Activated naive CD8-positive, alpha-beta T cell treated with anti-CD3 and anti-CD28 coated beads, Interleukin-2, amount 50 U/mL, for 16 hours (primary cell): ENCODE results near the gene MIA2.
"Not testable (repeated sequence)": the region's sequence is repeated elsewhere in the genome, so short reads cannot be mapped to it uniquely, and the experiment has no call there.

Source experiments
- DNase-seq: peaks from one replicate; pipeline ENCODE4 v3.0.0-alpha.2; 2020; ENCODE audit warnings: low read depth, low spot score

MIA2 gene

DNA sequence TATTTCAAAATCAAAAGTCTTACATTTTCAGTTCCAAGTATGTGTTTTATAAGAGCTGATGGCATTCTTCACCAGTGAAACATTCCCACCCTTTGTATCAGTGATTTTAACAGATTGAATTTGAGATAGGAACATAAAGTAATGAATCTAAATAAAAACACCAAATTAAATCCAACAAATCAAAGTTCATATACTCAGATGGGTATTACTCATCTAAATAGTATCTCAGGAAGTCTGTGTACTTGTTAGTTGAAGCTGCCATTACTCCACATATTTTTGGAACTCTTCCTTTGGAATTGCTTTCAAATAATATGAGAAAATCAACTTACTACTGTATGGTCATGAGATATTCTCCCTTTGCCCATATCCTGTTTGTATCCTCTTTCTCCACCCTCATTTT is 89.1 kb downstream of the MIA2 start:
- DNase-seq, result no peak

DNA sequence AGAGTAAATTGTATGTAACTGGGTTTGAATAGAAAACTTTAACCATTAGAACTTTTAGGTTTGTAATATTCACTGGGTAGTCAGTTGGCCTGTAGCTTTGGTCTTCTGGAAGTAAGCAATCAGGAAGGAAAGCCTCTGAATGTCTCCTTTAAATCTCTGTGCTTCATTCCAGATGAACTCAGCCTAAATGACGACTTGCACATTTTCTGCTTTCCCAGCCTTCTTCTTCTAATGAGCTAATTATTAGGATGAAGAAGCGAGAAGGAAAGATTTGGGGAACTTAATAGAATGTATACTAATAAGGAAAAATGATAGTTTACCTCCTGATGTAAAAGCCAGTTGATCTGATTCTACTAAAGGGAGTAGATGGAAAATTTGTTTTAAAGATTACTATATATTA is 90.4 kb downstream of the MIA2 start:
- no peak for DNase-seq

DNA sequence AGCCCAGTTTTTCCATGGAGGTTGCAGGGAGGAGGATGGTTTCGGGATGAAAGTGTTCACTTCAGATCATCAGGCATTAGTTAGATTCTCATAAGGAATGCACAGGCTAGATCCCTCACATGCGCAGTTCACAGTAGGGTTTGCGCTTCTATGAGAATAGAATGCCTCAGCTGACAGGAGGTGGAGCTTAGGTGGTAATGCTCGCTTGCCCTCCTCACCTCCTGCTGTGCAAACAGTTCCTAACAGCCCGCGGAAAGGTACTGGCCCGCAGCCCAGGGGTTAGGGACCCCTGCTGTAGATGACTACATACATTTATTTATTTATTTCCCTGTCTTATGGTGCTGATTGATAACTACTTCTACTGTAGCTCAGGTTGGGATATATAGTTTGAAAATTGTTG is 105.3 kb downstream of the MIA2 start:
- DNase-seq, result no peak

DNA sequence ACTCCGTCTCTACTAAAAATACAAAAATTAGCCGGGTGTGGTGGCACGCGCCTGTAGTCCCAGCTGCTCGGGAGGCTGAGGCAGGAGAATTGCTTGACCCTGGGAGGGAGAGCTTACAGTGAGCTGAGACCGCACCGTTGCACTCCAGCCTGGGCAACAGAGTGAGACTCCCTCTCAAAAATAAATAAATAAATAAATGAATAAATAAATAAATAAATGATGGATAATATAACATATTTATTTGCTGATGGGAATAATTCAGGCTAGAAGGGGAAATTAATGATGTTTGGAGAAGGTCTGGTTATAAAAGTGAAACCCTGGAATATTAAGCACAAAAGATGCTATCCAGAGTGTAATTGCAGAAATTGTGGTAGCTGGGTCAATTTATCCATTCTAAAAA is 107.4 kb downstream of the MIA2 start:
- DNase-seq, result not testable (repeated sequence)

DNA sequence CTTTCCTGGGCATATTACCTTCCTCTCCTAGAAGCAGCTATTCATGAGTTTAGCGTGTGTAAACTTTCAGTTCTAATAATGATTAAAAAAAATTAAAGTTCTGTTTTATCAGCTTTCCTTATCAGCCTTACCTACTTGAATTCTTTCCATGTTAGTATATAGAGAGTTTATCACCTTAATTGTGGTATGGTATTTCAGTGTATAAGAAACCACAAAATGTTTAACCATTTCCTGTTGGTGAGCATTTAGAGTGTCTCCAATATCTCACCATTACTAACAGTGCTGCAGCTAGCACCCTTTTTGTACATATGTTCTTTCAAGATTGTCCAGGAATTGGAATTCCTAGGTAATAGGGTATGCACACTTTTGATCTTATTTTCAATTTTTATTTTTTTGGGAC is 109.1 kb downstream of the MIA2 start:
- no peak for DNase-seq

DNA sequence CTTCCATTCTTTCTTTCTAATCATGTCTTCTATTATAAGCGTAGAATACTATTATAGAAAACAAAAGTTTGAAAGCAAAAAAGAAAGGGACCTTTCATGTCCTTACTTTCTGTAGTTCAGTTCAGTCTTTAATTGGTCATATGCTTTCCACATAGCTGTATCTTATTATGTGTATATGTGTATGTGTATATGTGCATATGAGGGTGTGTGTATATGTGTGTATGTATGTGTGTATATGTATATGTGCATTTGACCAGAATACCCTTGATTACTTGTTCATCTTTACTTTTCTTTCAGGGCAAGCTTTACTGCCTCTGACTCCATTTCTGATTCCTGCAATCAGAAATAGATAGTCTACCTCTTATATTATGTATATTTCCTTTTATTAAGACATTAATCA is 109.9 kb downstream of the MIA2 start:
- DNase-seq, result no peak

DNA sequence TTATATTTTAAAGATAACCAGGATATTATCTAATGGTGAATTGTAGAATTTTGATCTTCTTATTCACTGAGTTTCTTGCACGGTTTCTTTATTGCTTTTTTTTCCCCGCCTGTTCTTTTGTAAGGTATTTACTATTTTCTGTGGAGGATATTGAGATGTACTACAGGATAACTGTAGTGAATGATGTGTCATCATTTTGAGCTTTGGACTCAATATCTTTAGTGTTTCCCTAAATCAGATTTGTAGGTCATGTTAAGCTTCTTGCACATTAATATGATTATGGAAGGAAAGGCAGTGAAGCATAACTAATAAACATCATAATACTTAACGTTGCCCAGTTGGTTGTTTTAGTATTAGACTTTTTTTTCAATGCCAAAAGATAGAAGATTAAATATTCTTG is 117.2 kb downstream of the MIA2 start:
- no peak for DNase-seq

DNA sequence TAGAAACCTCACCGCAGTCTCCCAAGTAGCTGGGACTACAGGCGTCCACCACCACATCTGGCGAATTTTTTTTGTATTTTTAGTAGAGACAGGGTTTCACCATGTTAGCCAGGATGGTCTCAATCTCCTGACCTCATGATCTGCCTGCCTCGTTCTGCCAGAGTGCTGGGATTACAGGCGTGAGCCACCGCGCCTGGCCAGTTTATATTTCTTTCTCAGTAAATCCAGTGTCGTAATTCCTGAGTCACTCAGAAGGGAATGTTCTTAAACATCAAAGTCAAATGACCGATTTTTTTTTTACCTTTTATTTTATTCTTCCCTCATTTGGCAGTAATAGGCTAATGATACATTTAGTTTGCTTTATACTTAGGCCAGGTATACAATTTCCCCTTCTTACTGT is 118.0 kb downstream of the MIA2 start:
- DNase-seq, result no peak

DNA sequence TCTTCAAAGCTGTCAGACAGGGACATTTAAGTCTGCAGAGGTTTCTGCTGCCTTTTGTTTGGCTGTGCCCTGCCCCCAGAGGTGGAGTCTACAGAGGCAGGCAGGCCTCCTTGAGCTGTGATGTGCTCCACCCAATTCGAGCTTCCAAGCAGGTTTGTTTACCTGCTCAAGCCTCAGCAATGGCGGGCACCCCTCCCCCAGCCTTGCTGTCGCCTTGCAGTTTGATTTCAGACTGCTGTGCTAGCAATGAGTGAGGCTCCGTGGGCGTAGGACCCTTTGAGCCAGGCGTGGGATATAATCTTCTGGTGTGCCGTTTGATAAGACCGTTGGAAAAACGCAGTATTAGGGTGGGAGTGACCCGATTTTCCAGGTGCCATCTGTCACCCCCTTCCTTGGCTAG is 125.4 kb downstream of the MIA2 start:
- not testable (repeated sequence) for DNase-seq

DNA sequence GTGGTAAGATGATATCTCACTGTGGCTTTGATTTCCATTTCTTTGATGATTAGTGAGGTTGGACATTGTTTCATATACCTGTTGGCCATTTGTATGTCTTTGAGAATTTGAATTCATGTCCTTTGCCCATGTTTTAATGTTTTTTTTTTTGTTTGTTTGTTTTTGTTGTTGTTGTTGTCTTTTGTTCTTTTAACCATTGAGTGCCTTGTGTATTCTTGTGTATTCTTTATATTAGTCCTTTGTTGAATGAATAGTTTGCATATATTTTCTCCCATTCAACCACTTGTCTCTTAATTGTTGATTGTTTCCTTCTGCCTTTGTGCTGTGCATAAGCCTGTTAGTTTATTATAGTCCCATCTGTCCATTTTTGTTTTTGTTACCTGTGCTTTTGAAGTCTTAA is 126.6 kb downstream of the MIA2 start:
- DNase-seq, result no peak

DNA sequence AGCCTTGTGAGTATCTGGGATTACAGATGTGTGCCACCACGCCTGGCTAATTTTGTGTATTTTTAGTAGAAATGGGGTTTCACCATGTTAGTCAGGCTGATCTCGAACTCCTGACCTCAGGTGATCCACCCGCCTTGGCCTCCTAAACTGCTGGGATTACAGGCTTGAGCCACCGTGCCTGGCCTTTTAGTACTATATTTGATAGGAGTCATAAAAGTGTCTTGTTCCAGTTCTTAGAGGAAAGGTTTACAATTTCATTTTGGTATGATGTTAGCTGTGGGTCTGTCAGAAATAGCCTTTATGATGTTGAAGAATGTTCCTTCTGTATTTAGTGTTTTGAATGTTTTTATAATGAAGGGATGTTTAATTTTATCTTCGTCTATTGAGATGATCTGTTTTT is 127.8 kb downstream of the MIA2 start:
- not testable (repeated sequence) for DNase-seq

DNA sequence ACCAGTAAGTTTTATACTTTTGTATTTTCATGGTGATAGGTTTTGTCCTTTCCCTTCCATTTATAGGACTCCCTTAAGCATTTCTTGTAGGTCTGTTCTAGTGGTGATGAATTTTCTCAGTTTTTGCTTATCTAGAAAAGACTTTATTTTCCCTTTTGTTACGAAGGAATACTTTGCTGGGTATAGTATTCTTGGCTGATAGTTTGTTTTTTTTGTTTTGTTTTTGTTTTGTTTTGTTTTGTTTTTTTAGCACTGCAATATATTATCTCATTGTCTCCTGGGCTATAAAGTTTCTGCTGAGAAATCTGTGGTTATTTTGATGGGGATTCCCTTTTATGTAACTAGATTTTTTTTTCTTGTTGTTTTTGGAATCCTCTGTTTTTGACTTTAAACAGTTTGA is 130.8 kb downstream of the MIA2 start:
- no peak for DNase-seq

DNA sequence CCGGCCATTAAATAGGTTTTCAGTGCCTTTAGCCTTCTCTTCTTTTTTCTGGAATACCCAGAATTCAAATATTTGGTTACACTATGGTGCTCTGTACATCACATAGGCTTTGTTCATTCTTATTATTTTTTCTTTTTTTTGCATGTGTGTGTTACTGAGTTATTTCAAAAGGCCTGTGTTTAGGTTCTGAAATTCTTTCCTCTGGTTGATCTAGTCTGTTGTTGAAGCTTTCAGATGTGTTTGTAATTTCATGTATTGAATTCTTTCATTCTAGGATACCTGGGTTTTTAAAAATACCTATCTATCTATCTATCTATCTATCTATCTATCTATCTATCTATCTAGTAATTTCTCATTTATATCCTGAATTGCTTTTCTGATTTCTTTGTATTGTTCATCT is 131.6 kb downstream of the MIA2 start:
- no peak for DNase-seq

DNA sequence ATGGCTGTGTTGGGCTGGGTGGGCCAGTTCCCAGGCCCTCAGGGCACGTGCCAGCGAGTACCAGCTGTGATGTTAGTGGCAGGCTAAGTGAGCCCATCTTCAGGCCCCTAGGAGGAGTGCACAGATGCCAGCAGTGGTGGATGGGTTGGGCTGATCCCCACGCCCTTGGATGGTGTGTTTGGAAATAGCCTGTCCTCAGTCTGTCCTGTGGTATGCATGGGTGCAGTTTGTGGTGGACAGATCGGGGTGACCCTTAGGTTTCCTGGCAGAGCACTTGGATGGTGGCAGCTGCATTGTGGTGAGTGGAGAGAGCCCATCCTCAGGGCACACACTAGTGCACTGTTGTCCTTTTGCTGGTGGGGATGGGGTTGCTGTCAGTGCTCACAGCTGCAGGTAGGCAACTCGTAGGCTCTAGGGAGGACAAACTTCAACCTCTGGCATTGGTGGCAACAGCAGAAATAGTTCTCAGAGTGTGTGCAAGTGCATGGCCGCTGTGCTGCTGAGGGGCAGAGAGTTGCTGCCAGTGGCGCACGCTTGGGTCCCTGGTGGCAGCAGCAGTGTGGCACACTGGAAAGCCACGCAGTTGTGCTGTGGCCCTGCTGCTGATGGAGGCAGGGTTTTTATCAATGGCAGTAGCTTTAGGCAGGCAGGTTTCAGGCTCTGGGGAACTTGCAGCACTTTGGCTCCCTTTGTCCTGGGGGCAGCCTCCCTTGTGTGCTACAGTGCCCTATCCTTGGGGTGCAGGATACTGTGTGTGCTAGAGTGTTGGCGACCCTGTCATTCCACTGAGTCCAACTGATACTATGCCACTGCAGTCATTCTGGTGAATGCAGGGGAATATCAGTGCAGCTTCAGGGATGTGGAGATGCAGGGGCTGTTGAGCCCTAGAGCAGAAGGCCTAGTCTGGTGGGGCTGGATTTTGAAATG is 133.0 kb downstream of the MIA2 start:
- no peak for DNase-seq

DNA sequence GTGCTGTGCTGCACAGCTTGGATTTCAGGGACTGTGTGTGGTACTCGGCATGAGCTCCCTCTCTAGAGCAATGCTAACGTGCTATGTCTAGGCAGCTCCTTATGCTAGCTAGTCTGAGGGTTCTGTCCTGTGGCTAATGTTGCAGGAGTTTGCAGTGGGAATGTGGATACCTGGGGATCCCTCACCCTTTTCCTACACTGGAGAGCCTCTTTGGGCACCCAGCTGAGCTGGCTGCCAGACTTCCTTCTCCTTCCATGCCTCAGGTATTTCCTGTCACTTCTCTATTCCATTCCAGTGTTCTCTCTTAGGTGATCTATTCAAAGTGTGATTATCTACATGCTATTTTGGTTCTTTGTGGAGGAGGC is 133.7 kb downstream of the MIA2 start:
- no peak for DNase-seq

DNA sequence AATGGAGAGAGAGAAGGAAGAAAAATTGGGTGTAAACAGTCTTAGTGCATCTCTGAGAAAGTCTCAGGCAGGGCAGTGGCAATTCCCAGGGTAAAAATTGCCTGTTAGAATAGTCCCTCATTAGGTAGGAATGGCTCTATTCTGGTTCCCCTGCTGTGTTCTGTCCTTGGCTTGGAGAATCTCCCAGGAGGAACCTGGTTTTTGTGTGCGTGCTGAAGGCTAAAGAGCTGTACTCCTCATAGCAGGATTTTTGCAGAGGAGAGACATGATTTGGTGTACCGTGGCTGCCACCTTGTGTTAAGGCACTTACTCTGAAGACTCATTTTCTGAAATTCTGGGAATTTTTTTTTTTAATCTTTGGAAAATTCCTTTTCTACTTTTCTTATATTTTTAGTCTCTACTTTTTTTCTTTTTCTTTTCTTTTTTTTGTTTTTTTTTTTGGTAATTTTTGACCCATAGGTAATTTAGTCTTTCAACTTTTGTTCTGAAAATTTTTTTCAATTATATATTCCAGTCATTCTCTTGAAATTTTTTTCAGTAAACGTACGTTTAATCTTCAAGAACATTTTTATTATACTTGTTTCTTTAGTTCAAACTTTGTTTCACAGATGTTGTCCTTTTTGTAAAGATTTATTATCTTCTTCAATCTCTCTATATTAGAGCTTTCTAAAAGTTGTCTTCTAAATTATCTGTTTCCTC is 134.7 kb downstream of the MIA2 start:
- no peak for DNase-seq

DNA sequence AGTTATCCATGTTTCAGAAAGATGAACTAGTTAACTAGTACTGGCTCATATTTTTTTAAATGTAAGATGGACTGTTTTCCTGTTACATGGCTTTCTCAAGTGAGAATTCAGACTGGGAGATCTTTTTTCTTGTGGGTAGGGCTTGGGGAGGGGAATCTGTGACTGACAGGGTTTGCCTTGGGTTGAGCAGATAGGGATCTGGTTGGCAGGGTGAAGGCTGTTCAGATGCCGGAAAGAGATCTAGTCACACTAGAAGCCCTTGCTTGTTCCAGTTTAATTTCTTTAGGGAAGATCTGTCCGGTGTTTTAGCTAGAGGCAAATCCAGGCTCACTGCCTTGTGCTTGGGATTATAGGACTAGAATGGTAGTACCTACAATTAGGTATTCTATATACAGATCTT is 135.3 kb downstream of the MIA2 start:
- DNase-seq, result no peak

DNA sequence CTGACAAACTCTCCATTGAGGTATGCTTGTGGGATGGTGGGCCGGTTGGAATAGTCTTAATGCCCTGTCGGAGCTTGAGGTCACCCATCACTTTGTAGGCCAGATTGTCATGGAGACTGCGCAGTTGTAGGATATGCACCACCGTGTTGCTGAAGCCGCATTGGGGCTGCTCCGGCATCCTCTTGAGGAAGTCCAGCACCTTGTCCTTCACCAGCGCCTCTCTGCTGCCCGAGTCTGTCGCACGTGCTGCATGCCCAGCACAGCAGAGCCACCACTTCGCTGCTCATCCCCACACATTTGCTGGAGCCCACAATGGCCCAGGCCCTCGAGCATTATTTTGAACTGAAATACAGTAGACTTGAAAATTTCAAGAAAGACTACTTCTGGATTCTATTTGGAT is 136.7 kb downstream of the MIA2 start:
- no peak for DNase-seq

DNA sequence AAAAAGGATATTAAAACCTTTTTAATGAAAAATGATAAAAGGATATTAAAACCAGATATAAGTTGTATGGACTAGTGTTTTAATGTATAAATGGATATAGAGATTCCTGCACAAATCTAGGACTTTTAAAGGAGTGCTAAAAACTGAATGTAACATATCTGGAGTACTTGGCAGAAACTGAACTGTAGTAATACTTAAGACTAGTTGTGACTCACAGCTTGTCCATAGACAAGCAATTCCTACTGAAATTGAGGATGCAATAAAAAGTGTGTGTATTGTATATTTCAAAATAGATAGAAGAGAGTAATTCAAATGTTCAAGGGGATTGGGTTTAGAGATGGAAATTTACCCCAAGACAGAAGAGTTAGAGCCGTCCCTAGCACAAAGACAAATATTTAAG is 138.9 kb downstream of the MIA2 start:
- no peak for DNase-seq

DNA sequence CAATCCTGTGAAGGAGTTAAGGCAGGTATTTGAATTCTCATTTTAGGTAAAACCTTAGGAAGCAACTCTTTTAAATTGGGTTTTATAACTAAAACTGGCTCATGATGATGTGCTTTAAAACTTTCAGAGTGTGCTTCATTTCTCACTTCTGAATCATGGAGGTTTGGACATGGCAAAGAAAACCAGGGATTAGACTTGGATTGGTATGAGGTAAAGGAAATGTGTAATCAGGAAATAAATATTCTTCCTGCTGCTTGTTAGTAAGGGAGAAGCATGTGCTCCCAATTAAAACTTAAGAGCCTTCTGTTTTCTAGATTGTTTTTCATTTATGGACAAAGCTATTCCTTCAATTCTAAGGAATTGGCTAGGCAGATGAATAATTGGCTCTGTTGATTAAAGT is 141.1 kb downstream of the MIA2 start:
- no peak for DNase-seq

DNA sequence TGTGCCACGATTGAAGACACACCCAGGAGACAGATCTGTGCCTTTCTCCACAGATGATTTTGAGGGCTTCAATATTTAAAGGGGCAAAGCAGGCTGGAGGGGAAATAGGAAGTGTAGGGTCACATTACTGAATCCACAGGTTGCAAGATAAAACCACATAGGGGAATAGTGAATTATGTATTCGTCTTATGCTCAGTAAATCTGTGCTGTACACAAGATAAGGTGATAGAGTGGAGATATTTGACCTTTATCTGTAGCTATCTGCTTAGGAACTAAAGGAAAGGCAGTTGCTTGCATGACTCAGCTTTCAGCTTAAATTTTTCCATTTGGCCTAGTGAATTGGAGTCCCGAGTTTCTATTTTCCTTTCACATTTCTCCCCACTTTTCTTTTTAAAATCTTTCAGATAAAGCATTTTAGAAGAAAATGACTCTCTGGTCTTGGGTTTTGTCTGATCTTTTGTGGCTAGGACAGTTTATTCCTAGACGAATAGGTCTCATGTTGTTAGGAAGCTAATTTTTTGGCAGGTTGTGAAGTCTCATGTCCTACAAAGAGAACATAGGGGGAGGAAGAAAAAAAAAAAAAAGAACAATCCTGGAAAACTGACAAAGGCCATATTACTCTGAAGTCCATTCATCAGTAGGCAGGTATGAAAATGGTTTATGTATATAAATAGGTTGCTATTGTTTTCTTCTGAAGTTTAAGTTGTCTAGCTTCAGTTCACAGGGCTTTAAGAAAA is 143.1 kb downstream of the MIA2 start:
- DNase-seq, result no peak

DNA sequence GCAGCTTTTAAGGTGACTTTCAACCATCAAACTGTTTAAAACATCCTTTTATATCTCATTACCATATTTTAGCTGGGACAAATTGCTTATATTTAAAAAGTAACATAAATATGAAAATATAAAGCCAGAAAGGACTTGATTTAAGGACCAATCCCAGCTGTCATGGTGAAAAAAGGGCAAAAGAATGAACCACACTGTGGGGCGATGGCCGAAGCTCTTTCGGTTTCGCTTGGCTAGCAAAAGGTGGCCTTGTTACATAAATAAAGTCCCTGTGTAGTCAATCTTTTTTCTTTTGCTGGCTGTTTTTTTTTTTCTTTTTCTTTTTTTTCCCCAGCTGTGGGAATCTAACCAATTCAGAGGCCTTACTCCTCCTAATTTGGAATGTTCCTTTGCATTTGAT is 147.7 kb downstream of the MIA2 start:
- DNase-seq, result no peak

DNA sequence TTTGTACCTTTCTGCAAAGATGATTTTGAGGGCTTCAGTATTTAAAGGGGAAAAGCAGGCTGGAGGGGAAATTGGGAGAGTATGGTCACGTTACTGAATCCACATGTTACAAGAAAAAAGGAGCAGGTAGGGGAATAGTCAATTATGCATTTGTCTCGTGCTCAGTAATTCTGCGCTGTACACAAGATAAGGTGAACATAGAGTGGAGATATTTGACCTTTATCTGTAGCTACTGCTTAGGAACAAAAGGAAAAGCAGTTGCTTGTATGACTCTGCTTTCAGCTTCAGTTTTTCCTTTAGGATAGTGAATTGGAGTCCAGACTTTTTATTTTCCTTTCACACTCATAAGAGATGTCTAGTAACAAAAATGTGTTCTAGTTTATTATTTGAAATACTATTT is 148.7 kb downstream of the MIA2 start:
- no peak for DNase-seq
